ENCODE data around the gene UBA3.

DNA sequence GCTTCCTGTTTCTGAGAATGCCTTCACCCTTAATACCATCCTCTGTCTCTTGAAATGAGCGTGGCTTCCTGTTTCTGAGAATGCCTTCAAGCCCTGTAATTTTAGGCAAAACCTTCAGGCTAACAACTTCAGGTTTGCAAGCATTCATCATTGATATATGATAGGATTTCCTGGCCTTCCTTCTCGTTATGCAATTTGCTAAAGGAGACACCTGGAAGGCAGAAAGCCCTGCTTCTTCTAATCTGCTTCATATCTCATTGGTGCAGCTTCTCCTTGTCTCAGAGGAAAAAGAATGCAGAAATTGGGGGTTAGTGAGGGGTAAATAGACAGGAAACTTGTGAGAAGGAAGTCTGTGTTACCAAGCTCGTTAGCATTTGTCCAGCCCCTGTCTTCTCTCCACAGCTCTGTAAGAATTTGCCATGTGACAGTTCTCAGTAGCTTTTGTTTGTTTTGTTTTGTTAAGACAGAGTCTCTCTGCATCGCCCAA is 11.9 kb upstream of the UBA3 start:
- TF ChIP-seq, protein P1, sequence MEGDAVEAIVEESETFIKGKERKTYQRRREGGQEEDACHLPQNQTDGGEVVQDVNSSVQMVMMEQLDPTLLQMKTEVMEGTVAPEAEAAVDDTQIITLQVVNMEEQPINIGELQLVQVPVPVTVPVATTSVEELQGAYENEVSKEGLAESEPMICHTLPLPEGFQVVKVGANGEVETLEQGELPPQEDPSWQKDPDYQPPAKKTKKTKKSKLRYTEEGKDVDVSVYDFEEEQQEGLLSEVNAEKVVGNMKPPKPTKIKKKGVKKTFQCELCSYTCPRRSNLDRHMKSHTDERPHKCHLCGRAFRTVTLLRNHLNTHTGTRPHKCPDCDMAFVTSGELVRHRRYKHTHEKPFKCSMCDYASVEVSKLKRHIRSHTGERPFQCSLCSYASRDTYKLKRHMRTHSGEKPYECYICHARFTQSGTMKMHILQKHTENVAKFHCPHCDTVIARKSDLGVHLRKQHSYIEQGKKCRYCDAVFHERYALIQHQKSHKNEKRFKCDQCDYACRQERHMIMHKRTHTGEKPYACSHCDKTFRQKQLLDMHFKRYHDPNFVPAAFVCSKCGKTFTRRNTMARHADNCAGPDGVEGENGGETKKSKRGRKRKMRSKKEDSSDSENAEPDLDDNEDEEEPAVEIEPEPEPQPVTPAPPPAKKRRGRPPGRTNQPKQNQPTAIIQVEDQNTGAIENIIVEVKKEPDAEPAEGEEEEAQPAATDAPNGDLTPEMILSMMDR (IDR thresholded peaks at IDR 0.05) = no peak
- TF ChIP-seq POLR2A (IDR thresholded peaks at IDR 0.05) = peak in 1 of 4 donors; percentile 18
